NT2/D1 (cell line): ENCODE measurements around the gene SPSB3.

Experiments
- DNase-seq: peaks from one replicate; pipeline ENCODE4 v3.0.0-alpha.2; 2011; ENCODE audit warnings: low read depth, low spot score
- H3K27me3 ChIP-seq: 2 replicates; pipeline ENCODE4 v1.6.0; 2011; ENCODE audit warnings: mild to moderate bottlenecking; ENCODE audit not compliant: insufficient read length, insufficient read depth
- H3K36me3 ChIP-seq: 2 replicates; pipeline ENCODE4 v1.6.1; 2011; ENCODE audit warnings: mild to moderate bottlenecking, low read length, mixed read lengths; ENCODE audit not compliant: insufficient read depth, insufficient read length
- H3K4me1 ChIP-seq: 2 replicates; pipeline ENCODE4 v1.5.1; 2011; ENCODE audit not compliant: insufficient read depth, insufficient read length
- H3K4me3 ChIP-seq: 2 replicates; pipeline ENCODE4 v1.5.1; 2011; ENCODE audit warnings: low read depth; ENCODE audit not compliant: insufficient read length
- H3K9ac ChIP-seq: 2 replicates; pipeline ENCODE4 v1.6.0; 2011; ENCODE audit warnings: low read depth; ENCODE audit not compliant: insufficient read length
- H3K9me3 ChIP-seq: 2 replicates; pipeline ENCODE4 v1.5.1; 2011; ENCODE audit warnings: mild to moderate bottlenecking, low read length; ENCODE audit not compliant: insufficient read depth
- SUZ12 ChIP-seq: IDR thresholded peaks from 2 replicates; pipeline ENCODE4 v1.6.1; 2011; ENCODE audit not compliant: insufficient read length, insufficient read depth; ENCODE audit errors: extremely low read depth
- YY1 ChIP-seq: IDR thresholded peaks from 2 replicates; pipeline ENCODE4 v1.6.1; 2011; ENCODE audit not compliant: insufficient read length, insufficient read depth
- ZNF274 ChIP-seq: IDR thresholded peaks from 2 replicates; pipeline ENCODE4 v1.6.1; 2011; ENCODE audit warnings: mild to moderate bottlenecking, low read depth, low read length

The SPSB3 gene

DNA sequence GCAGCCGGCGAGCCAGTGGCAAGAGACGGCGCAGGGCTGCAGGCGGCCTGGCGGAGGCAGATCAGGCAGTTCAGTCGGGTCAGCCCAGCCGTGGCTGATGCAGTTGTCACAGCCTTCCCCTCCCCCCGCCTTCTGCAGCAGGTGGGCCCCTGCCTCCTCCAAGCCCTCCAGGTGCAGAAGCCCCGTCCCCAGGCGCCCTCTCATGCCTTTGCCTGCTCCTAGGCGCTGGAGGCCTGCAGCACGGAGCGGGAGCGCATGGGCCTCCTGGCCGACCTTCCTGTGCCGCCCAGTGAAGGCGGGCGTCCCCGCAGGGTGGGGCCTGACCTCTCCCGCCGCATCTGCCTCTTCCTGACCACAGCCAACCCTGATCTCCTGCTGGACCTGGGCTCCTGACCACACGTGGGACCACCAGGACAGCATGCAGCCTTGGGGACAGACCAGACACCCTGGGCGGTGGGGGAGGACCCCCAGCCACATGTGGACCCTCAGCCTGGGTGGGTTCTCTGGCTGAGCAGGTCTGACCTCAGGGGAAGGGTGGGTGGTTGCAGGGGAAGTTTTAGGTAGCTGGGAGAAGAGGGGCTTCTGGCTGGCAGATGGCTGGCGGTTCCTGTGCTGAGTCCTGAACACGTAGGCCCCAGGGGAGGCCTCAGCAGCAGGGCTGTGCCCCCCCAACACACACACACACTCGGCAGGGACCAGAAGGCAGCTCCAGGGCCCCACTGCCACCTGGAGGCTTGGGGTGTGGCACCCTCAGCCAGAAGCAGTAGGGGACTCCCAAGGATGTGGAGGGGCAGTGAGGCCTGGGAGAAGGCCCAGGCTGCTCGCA lies 6.3 kb downstream of the SPSB3 start:
- DNase-seq: no peak
- peaks cover 82% of the 10 kb centered on the region for H3K36me3 ChIP-seq
- no peak overlapping the region for H3K4me3 ChIP-seq
- H3K9me3 ChIP-seq: no peaks in the 10 kb centered on the region
- H3K4me1 ChIP-seq: peaks cover 25% of the 10 kb centered on the region
- TF ChIP-seq YY1 (no peak), SUZ12 (no peak), ZNF274 (no peak)
- H3K27me3 ChIP-seq: no peaks in the 10 kb centered on the region
- H3K9ac ChIP-seq: no peak overlapping the region

DNA sequence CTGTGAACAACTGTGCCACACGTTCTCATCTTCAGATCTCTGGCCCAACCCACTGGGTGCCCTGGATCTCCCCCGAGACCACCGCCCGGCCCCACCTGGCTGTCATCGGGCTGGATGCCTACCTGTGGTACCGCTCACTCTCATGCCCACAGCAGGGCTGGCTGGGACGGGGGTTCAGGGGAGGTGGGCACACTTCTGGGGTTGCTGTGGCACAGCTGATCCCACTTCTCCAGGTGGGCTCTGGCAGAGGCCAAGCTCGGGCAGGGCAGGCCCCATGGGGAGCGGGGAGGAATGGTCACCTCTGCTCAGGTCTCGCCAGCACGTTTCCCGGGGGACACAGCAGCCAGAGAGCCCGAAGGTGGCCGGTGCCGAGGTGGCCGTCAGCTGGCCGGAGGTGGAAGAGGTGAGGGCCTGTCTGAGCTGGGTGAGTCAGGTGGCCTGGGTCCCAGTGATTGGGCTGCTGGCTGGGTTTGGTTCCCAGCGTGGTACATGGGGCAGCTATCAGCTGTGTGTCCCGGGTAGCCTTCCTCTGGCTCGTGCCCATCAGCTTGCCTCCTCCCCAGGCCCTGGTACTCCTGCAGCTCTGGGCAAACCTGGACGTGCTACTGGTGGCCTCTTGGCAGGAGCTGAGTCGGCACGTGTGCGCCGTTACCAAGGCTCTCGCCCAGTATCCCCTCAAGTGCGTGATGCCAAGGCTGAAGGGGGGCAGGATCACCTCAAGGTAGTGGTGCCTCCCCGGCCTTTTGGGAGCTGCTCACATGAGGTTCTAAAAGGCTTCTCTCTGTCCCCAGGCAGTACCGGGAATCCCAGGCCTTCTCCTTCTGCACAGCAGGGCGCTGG lies 7.1 kb downstream of the SPSB3 start:
- Histone ChIP-seq H3K36me3 (peaks cover 77% of the 10 kb centered on the region), H3K9me3 (no peaks in the 10 kb centered on the region), H3K27me3 (no peaks in the 10 kb centered on the region), H3K4me3 (no peak overlapping the region), H3K4me1 (peaks cover 23% of the 10 kb centered on the region), H3K9ac (peak overlapping the region; percentile 99)
- DNase-seq: no peak
- no peak for TF ChIP-seq ZNF274
- TF ChIP-seq YY1: no peak
- no peak for TF ChIP-seq SUZ12

DNA sequence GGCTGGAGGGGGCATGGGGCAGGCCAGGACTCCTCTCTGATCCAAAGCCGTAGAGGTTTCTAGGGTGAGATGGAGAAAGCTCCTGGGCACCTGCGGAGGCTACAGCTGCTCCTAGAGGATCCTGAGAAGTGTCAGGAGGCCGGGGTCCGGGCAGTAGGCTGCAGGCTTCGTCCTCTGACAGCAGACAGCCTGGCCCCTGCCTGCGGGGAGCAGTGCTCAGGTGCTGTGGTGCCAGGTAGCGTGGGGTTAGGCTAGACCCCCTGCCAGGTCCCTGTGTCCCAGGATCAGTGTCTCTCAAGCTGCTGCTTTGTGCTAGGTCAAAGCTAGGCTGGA lies 8.0 kb downstream of the SPSB3 start:
- no peak for TF ChIP-seq ZNF274
- peaks cover 77% of the 10 kb centered on the region for H3K36me3 ChIP-seq
- DNase-seq: no peak
- peaks cover 19% of the 10 kb centered on the region for H3K4me1 ChIP-seq
- peak overlapping the region; percentile 99 for H3K9ac ChIP-seq
- peak overlapping the region; percentile 97 for H3K4me3 ChIP-seq
- no peaks in the 10 kb centered on the region for H3K9me3 ChIP-seq
- H3K27me3 ChIP-seq: no peaks in the 10 kb centered on the region

DNA sequence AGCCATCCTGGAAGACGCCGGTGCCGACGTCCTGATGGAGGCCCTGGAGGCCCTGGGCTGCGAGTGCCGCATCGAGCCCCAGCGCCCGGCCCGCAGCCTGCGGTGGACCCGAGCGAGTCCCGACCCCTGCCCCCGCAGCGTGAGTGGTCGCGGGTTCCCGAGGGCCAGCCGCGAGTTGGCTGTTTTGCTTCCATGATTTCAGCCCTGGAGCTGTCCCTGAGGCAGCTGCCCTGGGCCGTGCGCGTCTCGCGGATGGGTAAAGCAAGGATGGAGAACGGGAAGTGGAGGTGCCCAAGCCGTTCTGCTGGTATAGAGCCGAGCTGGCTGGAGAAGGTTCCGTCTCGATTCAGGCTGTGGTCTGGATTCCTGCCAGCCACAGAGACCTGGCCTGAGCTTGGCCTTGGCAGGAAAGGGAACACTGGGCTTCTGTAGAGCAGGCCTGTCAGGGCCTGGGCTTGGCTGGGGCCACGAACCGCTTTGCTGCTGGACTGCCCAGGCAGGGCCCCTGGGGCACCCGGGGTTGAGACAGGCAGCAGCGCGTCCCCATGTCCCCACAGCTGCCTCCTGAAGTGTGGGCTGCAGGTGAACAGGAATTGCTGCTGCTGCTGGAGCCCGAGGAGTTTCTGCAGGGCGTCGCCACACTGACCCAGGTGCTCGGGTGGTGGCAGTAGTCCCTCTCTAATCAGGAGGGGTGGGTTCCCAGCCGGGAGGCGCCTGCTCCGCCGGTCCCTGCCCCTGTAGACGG lies 8.5 kb downstream of the SPSB3 start:
- peak overlapping the region; percentile 97 for H3K4me3 ChIP-seq
- no peaks in the 10 kb centered on the region for H3K27me3 ChIP-seq
- peak overlapping the region; percentile 99 for H3K9ac ChIP-seq
- TF ChIP-seq SUZ12: no peak
- no peak for TF ChIP-seq YY1
- TF ChIP-seq ZNF274: no peak
- no peaks in the 10 kb centered on the region for H3K9me3 ChIP-seq
- H3K4me1 ChIP-seq: peaks cover 22% of the 10 kb centered on the region
- peaks cover 77% of the 10 kb centered on the region for H3K36me3 ChIP-seq
- DNase-seq: no peak

DNA sequence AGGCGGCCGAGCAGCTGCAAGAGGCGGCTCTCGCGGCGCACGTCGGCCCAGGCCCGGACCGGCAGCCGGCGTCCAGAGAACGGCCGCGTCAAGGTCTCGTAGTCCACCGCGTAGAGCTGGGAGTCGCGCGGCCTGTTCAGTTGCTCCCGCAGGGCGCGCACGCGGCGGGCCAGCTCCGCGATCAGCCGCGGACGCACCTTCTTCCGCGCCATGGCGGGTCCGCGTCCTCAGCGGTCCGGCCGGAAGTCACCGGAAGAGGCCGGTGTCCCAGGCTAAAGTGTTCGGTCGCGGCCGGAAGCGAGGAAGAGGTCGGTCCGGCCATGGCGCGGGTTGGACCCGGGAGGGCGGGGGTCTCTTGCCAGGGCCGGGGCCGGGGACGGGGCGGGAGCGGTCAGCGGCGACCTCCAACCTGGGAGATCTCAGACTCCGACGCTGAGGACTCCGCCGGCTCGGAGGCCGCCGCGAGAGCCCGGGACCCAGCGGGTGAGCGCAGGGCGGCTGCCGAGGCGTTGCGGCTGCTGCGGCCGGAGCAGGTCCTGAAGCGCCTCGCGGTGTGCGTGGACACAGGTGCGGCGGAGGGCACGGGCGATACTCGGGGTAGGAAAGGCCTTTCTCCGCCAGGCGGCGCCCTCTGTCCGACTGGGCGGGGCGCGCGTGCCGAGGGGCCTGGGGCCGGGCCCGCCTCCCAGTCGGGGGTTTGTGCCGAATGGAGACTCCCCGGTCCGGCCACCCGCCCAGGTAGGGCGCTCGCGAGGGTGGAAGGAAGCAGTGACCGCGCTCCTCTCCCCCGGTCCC lies 9.3 kb downstream of the SPSB3 start, which contains the start of gene MRPS34:
Gene MRPS34, minus strand, starts transcription at position 227 of the 795 bp plus-strand sequence. Its CDS starts 15 bp downstream, at position 212.
- Histone ChIP-seq H3K27me3 (no peaks in the 10 kb centered on the region), H3K36me3 (peaks cover 77% of the 10 kb centered on the region)
- DNase-seq: peak; percentile 82

DNA sequence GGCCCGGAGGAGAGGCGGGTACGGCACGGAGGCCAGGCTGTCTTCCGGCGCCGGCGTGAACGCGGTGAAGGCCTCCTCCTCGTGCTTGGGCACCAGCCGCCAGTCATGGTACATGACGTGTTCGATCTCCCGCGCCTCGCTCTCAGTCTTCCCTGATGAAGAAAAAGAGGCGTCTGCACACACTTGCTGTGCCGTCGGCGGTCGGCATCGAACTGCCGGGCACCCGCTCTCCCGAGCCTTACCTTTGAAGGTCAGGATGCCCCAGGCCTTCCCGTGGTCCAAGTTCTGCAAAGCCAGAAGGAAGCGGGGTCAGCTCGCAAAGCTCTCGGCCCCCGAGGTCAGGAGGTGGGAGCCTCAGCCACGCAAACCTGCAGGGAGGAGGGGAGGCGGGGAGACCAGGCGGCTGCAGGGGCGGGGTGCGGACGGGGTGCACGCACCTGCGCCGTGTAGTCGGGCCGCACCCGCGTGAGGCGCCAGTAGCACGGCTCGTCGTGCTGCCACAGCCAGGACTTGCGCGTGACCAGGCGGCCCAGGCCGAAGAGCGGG lies 9.9 kb downstream of the SPSB3 start, which contains the start of gene EME2:
Gene EME2, plus strand, starts transcription at position 449 of the 546 bp plus-strand sequence. CDS start 418 bp downstream, outside the sequence.
- Histone ChIP-seq H3K36me3 (peaks cover 77% of the 10 kb centered on the region), H3K9ac (peak within 1 kb of the TSS; percentile 99), H3K4me1 (peaks cover 17% of the 10 kb centered on the region), H3K9me3 (no peaks in the 10 kb centered on the region), H3K27me3 (no peaks in the 10 kb centered on the region), H3K4me3 (peak within 1 kb of the TSS; percentile 97)
- TF ChIP-seq ZNF274: no peak
- no peak for TF ChIP-seq YY1
- DNase-seq: no peak

More for the DNA sequence above, 9.3 kb downstream of the SPSB3 start, which contains the start of gene MRPS34:
- Histone ChIP-seq H3K9ac (peak within 1 kb of the TSS; percentile 99), H3K4me1 (peaks cover 18% of the 10 kb centered on the region), H3K9me3 (no peaks in the 10 kb centered on the region), H3K4me3 (peak within 1 kb of the TSS; percentile 97)
- TF ChIP-seq YY1: peak; percentile 61
- TF ChIP-seq SUZ12: no peak
- TF ChIP-seq ZNF274: no peak
